ENCODE measurements around the gene LHFPL2.

The LHFPL2 gene

DNA sequence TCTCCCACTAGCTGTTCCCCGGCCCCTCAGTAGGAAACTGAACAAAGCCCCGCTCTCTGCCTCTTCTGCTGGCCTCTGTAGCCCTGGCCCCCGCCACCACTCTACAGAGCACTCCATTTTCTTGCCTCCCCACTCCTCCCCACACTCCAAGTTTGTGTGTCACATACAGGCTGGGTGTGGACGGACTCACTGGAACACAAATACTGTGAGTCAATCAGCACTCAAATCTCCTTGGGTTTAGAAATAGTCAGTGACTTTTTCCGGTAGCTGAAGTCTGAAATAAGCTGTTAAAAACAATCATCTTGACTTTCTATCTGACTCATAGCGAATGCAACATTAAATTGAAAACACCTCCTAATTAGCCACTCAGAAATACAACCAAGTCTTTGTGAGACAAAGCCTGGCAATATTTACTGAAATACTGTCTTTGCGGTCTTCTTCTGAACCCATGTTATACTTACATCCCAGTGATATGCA is 122.5 kb downstream of the LHFPL2 start:
- ChIA-PET CTCF (interaction anchor here (0.9 to 1.9 kb wide), 6 partner anchors 9 to 440 kb away, joined by 3 to 5 read pairs (median 3); no protein-coding TSS in a partner anchor), POLR2A (no interaction called here)
- DNase-seq (ENCODE audit: extremely low spot score): peak; percentile 40
- TF ChIP-seq CTCF (IDR thresholded peaks at IDR 0.05; ENCODE audit: control extremely low read depth, extremely low read depth, low read depth, missing control alignments): no peak

GRCh38 chr5:78523314-78524193 is 125.0 kb downstream of the LHFPL2 start:
- TF ChIP-seq CTCF (IDR thresholded peaks at IDR 0.05; ENCODE audit: control extremely low read depth, extremely low read depth, low read depth, missing control alignments): no peak
- CTCF ChIA-PET: interaction anchor here (1.4 to 3.4 kb wide), 2 partner anchors 11 to 21 kb away, joined by 4 to 21 read pairs; no protein-coding TSS in a partner anchor
- POLR2A ChIA-PET: no interaction called here
- DNase-seq (ENCODE audit: extremely low spot score): no peak

- ChIA-PET CTCF (interaction anchor here (1.4 to 3.4 kb wide), 2 partner anchors 11 to 20 kb away, joined by 4 to 21 read pairs; no protein-coding TSS in a partner anchor), POLR2A (no interaction called here)
- no peak for DNase-seq (ENCODE audit: extremely low spot score)
- no peak for TF ChIP-seq CTCF (IDR thresholded peaks at IDR 0.05; ENCODE audit: control extremely low read depth, extremely low read depth, low read depth, missing control alignments)
Observed at GRCh38 chr5:78522476-78523260, 125.9 kb downstream of the LHFPL2 start.

DNA sequence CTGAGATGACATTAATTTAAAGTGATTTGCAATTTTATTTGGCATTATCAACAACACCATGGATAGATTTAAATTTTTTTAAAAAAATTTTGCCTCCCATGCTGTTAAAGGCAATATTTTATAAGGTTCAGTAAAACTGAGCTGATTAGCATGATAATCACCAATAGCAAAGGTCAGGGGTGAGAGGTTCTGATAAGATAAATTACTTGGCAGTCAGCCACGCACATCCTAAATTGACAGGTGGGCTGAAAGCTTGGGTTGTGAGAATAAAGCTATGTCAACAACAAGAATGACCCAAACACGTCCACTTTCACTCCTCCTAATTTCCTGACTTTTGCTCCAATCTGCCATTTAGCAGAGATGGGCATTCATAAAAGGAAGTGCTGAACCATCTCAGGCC is 127.1 kb downstream of the LHFPL2 start:
- ChIA-PET CTCF (interaction anchor here (1.1 to 3.4 kb wide), 3 partner anchors 13 to 115 kb away, joined by 3 to 21 read pairs (median 3); no protein-coding TSS in a partner anchor), POLR2A (no interaction called here)
- no peak for DNase-seq (ENCODE audit: extremely low spot score)
- TF ChIP-seq CTCF (IDR thresholded peaks at IDR 0.05; ENCODE audit: control extremely low read depth, extremely low read depth, low read depth, missing control alignments): no peak

DNA sequence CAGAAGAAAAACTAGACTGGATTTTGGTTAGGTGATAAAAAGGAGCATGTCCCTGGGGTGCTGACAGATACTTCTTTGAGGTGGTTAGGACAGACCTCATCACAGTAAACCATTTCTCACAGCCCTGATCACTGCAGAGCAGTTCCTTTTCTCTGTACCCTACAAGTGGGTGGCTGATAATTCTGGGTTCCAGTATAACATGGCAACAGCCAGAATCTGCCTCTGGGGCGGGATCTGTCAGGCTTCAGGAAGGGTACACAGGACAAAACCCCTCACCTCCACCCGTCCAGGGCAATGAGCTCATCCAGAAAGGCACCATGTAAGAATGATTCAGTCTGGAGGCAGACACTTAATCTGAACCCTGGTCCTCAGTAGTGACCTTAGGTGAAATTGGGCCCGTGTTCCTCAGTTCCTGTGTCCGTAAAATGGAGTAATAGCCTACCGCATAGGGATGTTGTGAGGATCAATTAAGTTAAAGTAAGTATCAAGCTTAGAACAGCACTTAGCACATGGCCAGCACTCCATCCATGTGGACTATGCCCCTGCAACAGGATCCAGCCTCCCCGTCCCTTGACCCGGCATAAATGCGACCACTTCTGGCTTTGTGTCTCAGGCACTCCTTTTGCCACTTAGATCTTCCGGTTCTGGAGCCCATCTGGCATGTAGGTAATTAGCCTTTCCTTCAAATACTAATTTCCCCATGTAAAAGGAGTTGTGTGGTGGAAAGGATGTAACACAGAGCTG is 129.2 kb downstream of the LHFPL2 start:
- TF ChIP-seq CTCF (IDR thresholded peaks at IDR 0.05; ENCODE audit: control extremely low read depth, extremely low read depth, low read depth, missing control alignments): no peak
- DNase-seq (ENCODE audit: extremely low spot score): no peak
- POLR2A ChIA-PET: no interaction called here
- CTCF ChIA-PET: interaction anchor here (1.1 to 2.6 kb wide), 3 partner anchors 9 to 446 kb away, joined by 3 to 7 read pairs (median 3); no protein-coding TSS in a partner anchor
